ENCODE data around the gene SRY.
"Not testable (repeated sequence)": the region's sequence is repeated elsewhere in the genome, so short reads cannot be mapped to it uniquely, and the experiment has no call there.

Gene SRY

DNA sequence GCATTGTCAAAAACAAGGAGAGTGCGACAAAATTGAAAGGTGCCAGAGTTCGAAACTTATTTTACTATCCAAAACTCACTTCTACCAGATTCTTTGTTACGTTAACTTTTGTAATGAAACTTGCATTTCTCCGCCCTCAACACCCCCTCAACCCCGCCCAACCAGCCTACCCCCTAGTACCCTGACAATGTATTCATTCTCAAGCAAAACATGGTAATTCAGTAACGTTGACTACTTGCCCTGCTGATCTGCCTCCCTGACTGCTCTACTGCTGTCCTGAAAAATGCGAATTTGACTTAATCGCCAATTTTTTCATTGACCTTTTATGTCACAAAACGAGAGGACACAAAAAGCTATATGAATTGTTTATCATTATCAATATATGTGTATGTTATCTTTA is at the start of gene SRY:
Gene SRY (minus strand): TSS at position 83 of the 400 bp plus-strand sequence. CDS start 79 bp downstream, at position 4.
- in situ Hi-C loops (cut with MboI; ENCODE audit: low sequenced_read_pairs): no loop called here

DNA sequence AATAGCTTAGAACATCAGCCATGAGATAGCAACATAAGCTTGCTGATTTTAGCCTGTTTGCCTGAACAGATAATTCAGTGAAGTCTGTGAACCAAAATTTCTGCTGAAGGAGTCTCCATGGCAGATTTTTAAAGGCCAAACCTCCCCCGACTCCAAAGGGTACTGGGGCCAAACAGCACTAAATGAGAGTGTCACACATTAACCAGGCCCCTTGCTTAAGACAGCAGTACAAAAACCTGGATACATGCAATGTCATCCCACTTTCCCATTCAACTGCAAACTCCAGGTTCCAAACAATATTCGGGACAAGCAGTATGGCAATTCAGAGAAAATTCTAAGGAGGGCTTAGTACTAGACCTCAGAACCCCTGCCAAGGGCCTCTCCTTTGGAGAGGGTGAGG is 49.6 kb upstream of the SRY start:
- in situ Hi-C loops (cut with MboI; ENCODE audit: low sequenced_read_pairs): no loop called here

DNA sequence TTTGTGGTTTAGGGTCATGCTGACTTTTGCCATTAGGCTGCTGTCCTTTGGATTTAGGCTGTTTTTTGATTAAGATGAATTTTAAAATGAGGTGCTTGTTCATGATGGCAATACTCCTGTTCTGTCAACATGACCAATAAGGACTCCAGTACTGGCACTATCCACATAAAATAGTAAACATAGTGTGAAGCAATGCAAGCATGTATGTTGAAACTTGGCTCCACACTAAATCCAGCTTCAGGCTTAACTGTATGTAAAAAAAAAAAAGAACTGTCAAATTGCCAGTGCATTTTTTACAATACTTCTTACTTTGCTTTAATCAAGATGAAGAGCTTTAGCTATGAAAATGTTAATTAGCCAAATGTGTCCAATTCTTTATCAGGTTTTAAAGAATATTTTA is 47.7 kb upstream of the SRY start:
- in situ Hi-C loops (cut with MboI; ENCODE audit: low sequenced_read_pairs): no loop called here

DNA sequence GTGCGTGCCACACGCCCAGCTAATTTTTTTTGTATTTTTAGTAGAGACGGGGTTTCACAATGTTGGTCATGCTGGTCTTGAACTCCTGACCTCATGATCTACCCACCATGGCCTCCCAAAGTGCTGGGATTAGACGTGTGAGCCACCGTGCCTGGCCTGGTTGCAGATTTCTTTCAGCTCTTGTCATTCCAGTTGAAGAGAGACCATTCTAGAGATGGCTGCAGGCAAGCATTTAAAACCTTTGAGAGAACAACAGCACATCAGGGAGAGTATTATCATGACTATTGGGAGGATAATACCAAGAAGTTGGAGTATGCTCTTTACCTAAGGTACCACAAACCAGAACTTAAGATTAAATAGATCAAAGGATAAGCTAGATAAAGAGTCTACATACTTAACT is 41.0 kb upstream of the SRY start:
- in situ Hi-C loops (cut with MboI; ENCODE audit: low sequenced_read_pairs): no loop called here

DNA sequence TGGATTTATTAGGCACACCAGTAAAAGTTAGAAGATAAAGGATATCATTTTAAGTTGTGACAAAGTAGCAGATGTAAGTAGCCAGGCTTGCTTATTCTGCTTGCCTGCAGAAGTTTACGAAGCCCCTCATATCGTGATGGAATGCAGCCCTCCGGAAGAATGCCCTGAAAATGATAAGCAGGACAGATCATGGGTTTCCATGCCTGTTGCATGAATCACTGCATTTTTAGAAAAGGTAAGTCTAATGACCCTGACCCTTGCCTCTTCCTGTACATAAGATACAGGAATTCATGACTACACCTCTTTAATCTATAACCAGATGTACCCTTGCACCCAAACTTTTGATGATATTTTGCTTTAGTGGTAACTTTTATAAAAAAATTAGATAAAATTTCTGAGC is 37.0 kb upstream of the SRY start:
- in situ Hi-C loops (cut with MboI; ENCODE audit: low sequenced_read_pairs): no loop called here

DNA sequence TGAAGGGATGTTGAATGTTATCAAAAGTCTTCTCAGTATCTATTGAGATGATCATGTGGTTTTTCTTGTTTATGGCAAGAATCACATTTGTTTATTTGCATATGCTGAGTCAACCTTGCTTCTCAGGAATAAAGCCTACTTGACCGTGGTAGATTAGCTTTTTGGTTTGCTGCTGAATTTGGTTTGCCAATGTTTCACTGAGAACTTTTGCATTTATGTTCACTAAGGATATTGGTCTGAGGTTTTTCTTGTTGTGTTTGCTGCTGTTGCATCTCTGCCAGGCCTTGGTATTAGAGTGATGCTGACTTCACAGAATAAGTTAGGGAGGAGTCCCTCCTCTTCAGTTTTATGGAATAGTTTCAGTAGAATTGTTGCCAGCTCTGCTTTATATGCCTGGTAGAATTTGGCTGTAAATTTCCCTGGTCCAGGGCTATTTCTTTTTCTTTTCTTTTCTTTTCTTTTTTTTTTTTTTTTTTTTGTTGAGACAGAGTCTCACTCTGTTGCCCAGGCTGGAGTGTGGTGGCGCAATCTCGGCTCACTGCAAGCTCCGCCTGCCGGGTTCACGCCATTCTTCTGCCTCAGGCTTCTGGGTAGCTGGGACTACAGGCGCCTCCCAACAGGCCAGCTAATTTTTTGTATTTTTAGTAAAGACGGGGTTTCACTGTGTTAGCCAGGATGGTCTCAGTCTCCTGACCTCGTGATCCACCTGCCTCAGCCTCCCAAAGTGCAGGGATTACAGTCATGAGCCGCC is 29.8 kb upstream of the SRY start:
- in situ Hi-C loops (cut with MboI; ENCODE audit: low sequenced_read_pairs): not testable (repeated sequence)

DNA sequence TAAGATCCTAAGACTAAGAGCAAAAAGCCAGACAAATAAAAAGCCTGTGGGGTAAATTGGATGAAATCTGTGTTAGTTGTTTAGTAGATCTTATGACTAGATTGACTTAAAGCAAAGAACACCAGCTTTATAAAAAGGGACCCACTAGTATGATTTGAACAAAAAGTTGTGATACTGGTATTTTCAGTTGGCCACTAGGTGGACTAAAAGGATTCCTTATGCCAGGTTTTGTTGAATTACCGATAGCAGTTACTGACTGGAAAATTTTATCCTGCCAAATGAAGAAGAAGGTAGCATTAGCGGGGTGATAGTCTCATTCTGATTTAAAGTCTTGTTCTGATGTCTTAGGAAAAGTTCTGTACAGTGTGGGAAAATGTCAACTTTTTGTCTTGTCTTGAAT is 12.8 kb upstream of the SRY start:
- in situ Hi-C loops (cut with MboI; ENCODE audit: low sequenced_read_pairs): no loop called here

DNA sequence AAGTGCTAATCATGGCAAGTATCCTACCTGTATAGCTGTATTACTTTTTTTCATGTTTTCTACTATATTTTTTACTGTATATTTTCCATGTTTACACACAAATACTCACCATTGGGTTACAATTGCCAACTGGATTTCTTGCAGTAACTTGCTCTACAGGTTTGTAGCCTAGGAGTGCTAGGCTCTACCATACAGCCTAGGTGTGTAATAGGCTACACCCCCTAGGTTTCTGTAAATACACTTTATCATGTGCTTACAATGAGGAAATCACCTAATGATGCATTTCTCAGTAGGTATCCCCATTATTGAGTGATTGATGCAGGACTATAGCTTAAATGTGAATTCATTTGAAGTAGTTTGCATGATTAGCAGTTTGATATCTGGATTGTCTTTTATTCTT is 10.5 kb upstream of the SRY start:
- in situ Hi-C loops (cut with MboI; ENCODE audit: low sequenced_read_pairs): no loop called here

DNA sequence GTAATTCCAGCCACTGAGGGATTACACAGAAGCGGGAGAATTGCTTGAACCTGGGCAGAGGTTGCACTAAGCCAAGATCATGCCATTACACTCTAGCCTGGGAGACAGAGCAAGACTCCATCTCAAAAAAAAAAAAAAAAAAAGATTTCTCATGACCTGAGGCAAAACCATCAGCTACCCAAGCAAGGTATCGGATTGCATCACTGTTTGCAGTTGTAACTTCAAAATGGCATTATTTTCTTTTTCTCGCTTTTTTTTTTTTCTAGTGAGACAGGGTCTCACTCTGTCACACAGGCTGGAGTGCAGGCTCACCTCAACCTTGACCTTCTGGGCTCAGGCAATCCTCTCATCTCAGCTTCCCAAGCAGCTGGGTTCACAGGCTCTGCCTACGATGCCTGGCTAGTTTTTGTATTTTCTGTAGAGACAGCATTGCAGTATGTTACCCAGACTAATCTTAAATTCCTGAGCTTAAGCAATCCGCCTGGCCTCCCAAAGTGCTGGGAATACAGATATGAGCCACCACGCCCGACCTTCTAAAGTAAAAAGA is 9.6 kb upstream of the SRY start:
- in situ Hi-C loops (cut with MboI; ENCODE audit: low sequenced_read_pairs): no loop called here

DNA sequence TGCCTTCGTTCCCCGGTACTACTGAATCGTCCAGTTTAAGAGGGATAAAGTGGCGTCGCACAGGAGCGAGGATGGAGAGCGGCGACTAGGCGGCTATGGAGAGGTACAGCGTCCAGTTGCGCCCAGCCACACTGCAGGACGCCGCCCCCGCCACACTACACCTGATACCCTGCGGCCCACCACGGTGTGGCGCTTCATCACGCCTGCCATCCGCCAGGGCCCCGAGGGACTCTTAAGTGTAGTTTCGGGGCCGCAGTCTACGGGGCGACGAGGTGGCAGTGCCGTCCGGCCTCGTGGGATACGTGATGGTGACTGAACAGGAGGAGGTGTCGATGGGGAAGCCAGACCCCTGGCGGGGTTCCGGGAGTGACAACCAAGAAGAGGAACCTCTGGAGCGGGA is 2.3 kb upstream of the SRY start:
- in situ Hi-C loops (cut with MboI; ENCODE audit: low sequenced_read_pairs): no loop called here

DNA sequence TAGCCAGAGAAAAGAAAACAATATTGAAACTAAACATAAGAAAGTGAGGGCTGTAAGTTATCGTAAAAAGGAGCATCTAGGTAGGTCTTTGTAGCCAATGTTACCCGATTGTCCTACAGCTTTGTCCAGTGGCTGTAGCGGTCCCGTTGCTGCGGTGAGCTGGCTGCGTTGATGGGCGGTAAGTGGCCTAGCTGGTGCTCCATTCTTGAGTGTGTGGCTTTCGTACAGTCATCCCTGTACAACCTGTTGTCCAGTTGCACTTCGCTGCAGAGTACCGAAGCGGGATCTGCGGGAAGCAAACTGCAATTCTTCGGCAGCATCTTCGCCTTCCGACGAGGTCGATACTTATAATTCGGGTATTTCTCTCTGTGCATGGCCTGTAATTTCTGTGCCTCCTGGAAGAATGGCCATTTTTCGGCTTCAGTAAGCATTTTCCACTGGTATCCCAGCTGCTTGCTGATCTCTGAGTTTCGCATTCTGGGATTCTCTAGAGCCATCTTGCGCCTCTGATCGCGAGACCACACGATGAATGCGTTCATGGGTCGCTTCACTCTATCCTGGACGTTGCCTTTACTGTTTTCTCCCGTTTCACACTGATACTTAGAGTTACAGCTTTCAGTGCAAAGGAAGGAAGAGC is 488 bp downstream of the SRY start:
- in situ Hi-C loops (cut with MboI; ENCODE audit: low sequenced_read_pairs): no loop called here
